HG02884 (cell line): ENCODE measurements around the gene CLRN1.
A peak's percentile ranks its signal among the peaks of the same experiment; 100 is the strongest.

Experiments used
- ATAC-seq: cut with Tn5 transposase; IDR thresholded peaks from one replicate; pipeline ENCODE4 v1.9.1; 2021; ENCODE audit warnings: mild to moderate bottlenecking, moderate library complexity; ENCODE audit not compliant: unreplicated experiment

Gene CLRN1

DNA sequence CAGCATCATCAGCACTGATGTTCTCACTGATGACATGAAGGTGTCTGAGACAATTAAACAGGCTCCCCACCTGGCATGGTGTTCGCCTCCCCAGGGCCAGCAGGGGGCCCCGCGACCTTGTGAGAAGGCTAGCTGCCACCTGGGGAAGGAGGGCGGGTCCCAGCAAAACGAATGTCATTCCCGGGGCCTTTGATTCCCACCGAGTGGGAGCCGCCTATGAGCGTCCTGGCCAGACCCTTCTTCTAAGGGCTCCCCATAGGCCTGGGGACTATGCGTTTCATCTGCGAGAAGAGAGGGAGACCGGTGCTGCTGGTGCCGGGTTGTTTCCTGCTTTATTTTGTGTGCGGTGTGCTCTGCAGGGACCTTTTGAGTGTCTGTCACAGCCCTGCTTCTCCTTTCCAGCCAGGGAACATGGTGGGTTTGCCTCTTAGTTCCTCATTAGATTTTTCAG, 46.8 kb downstream of the CLRN1 start:
- peak; percentile 83 for ATAC-seq

DNA sequence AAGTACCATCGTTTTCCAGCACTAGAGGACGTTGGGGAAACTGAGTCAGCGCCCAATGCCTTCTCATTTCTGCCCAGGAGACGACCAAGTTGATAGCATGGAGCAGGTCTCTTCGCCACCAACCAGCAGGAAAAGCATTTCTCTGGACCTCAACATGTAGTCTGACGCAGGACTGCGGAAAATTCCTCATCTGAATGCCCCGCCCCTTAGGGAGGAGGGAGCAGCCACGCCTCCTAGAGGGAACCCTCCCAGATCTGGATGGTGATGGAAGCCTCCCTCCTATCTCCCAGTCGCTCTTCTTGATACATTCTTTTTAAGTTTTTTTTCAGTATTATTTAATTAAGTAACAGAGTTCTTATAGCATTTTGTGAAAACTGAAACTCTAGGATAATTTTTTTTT, 49.9 kb downstream of the CLRN1 start:
- ATAC-seq = no peak

DNA sequence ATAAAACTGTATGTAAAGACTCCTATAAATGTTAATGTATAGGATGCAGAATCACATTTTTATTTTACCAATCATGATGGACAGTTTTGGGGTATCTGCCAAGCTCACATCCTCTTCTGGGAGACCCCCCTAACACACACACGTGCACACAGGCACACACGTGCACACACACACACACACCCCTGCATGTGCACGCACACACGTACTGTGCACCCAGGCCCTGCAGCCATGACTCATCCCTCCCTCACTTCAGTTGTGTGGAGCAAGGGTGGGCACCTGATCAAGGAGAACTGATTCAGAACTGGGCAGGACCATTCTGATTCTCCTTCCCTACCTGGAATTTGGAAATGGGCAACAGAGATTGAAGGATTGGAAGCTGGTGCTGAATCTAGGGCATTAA, 51.3 kb downstream of the CLRN1 start:
- ATAC-seq = no peak

DNA sequence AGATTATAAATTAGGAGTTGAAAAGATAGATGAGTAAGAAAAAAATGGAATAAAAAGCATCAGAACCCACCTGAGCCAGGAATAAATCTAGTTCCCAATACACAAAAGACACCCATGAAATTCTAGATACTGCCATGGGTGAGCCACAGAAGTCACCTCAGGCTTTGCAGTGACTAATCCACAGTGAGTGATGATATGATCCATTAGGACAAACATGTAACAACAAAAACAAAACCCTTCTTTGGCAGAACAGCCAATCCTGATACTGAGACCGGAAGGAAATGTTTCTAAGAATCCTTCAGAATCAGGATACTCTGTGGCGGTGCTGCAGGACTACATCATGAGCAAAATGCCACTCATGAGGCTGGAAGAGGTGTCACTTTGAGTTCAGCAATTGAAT, 52.3 kb downstream of the CLRN1 start:
- ATAC-seq = no peak

GRCh38 chr3:150917951-150918350, 54.6 kb downstream of the CLRN1 start:
- ATAC-seq = no peak

- no peak for ATAC-seq
Measured at GRCh38 chr3:150913133-150913922, 59.2 kb downstream of the CLRN1 start.

GRCh38 chr3:150912501-150912900, 60.0 kb downstream of the CLRN1 start:
- peak; percentile 84 for ATAC-seq

GRCh38 chr3:150911771-150912170, 60.8 kb downstream of the CLRN1 start:
- no peak for ATAC-seq

- no peak for ATAC-seq
Measured at GRCh38 chr3:150906461-150906860, 66.1 kb downstream of the CLRN1 start.

- ATAC-seq = no peak
Measured at GRCh38 chr3:150905746-150906145, 66.8 kb downstream of the CLRN1 start.

GRCh38 chr3:150905339-150905738, 67.2 kb downstream of the CLRN1 start, which contains the start of gene MINDY4B:
TSS of gene MINDY4B (minus strand) at chr3:150905439. CDS start at chr3:150905439, 0 bp downstream.
- no peak for ATAC-seq

- ATAC-seq = no peak
Measured at GRCh38 chr3:150902988-150903387, 69.5 kb downstream of the CLRN1 start.

GRCh38 chr3:150901793-150902192, 70.7 kb downstream of the CLRN1 start:
- ATAC-seq = no peak

GRCh38 chr3:150899141-150899540, 73.4 kb downstream of the CLRN1 start:
- ATAC-seq = no peak

GRCh38 chr3:150898046-150898754, 74.3 kb downstream of the CLRN1 start:
- no peak for ATAC-seq

GRCh38 chr3:150897592-150897991, 74.9 kb downstream of the CLRN1 start:
- ATAC-seq = no peak

DNA sequence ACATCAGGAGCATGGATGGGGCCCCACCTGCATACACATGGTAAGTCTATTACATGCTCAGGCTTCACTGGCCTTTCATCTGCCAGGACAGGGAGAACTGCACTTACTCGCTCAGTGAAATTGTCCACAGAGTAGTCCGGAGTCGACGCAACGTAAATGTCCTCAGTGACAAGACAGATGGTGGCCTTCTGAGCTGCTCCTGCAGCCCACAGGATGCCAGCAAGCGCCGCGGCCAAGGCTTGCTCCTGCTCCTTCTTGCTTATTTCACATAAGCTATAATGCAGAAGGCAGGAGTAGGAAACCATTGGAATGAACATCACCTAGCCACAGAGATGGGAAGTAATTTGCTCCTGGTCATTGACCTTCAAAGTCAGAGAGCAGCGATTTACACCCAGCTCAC, 81.7 kb downstream of the CLRN1 start:
- ATAC-seq = no peak

GRCh38 chr3:150890295-150890694, 82.2 kb downstream of the CLRN1 start:
- ATAC-seq = no peak

GRCh38 chr3:150889106-150889505, 83.4 kb downstream of the CLRN1 start:
- ATAC-seq = no peak

- no peak for ATAC-seq
Measured at GRCh38 chr3:150887031-150887430, 85.5 kb downstream of the CLRN1 start.

- no peak for ATAC-seq
Measured at GRCh38 chr3:150885535-150885934, 87.0 kb downstream of the CLRN1 start.

DNA sequence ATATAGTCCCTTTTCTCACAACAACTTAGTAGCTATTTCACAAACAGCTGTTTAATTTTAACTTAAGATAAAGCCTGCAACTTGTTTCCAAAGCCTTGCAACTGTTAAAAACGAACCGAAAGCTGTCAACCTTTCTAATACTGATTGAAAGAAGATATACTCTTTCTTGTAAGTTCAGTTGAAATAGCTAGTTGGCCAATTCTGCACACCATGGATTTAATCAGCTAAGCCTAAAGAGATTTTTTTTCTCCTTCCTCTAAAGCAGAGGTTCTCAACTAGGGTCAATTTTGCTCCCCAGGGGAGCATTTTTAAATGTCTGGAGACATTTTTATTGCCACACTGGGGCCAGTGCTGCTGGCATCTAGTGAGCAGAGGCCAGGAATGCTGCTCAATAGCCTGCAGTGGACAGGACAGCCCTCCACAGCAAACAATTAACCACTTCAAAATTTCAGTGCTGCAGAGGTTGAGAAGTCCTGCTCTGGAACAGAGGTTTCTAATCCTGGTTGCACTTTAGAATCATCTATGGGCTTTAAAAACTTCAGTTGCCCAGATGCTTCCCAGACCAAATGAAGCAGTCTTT, 93.4 kb downstream of the CLRN1 start:
- ATAC-seq = no peak
